Right renal cortex interstitium (tissue), 3 donors: ENCODE results near the gene GBE1. TPM values are rescaled to one million over a fixed set of nuclear protein-coding genes. Genes with fewer than 3 reads are reported as not detected.
"Not testable (repeated sequence)": the region's sequence is repeated elsewhere in the genome, so short reads cannot be mapped to it uniquely, and the experiment has no call there.

Experiments
- DNase-seq, 3 donors: peaks; one replicate each; pipeline ENCODE4 v3.0.0-alpha.2; 2013; ENCODE audit warnings: low read depth in 3 of 3, low spot score in 2 of 3
- polyA plus RNA-seq, 3 donors: library from polyadenylated mRNA; unstranded; fragments of 120-200 nt; gene quantifications; one replicate each; pipeline ENCODE4 v1.2.1, GENCODE V29; 2013; ENCODE audit not compliant: insufficient read length in 3 of 3

GBE1 gene
- polyA plus RNA-seq, 3 donors = 32.6 to 36.0 (median 33.6) TPM

DNA sequence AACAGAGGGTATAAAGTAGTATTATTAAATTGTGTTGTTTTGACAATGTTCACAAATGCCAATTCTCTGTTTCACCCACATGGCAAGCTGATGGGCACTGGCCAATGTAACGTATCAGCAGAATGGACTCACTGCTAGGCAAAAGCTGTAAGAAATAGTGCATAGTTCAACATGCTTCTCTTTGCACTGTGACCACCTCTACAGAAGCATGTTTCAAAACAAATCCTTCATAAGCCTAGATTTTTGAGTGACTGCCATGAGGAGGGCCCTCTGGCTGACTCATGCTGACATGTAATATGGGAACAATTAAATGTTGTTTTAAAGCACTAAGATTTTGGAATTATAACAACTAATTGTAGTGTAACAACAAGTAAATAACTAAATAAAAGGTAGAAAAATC, 3.2 kb downstream of the GBE1 start:
- DNase-seq = no peak

DNA sequence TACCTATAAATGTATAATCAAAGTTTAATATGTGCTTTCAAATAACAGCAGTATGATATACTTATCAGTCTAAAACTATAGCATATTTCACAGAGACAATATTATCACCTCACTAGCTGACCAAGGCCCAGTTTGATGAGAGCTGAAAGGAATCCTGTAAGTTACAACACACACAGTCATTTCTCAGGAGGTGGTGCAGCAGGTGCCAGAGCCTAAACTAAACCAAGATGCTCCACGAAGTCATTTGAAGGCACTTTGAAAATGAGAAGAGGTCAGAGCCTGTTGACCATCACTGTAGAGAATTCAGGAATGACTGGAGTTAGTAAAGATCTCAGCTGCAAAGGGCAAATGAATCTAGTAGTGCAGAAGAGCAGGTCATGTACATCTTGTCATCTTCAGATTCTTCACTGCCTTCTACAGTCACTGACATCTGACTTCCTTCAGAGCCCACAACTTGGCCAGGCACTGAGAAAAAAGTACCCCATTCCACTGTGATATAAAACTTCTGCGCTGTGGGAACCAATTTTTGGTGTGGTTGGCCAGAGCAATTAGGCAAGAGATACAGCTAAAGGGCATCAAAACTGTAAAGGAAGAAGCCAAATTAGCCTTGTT, 7.9 kb downstream of the GBE1 start:
- no peak for DNase-seq

DNA sequence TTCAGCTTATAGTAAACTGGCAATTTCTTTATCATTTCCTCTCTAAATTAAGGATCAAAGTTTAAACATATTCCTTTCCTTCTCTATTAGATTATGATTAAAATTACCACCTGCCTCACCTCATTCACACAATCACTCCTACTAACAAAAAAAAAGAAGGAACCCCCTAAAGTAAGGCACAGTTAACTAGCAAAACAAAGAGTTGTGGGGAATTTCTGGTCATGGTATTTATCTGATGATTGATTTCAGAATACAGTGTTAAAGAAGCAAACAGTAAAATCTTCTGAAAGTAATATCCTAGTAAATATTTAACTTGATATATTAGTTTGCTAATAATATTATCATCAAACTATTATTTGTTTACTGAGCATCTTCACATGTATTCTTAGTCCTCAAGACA, 8.8 kb downstream of the GBE1 start:
- no peak for DNase-seq

DNA sequence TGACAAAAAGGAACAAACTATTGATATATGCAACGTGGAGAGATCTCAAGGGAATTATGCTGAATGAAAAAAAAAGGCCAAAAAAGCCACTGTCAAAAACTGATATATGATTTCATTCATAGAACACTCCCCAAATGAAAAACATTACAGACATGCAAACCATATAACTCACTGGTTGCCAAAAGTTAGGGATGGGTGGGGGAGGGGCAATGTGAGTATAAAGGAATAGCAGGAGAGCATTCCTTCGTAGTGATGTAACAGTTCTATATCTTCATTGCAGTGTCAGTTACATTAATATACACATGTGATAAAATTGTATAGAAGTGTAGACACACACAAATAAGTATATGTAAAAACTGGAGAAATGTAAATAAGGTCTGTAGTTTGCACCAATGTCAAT, 12.2 kb downstream of the GBE1 start:
- no peak for DNase-seq

DNA sequence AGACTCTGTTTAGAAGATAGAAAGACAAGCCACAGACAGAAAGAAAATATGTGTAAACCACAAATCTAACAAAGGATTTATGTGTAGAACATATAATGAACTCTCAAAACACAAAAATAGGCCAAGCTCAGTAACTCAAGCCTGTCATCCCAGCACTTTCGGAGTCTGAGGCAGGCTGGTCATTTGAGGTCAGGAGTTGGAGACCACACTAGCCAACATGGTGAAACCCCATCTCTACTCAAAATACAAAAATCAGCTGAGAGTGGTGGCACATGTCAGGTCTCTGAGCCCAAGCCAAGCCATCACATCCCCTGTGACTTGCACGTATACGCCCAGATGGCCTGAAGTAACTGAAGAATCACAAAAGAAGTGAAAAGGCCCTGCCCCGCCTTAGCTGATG, 14.2 kb downstream of the GBE1 start:
- not testable (repeated sequence) for DNase-seq

DNA sequence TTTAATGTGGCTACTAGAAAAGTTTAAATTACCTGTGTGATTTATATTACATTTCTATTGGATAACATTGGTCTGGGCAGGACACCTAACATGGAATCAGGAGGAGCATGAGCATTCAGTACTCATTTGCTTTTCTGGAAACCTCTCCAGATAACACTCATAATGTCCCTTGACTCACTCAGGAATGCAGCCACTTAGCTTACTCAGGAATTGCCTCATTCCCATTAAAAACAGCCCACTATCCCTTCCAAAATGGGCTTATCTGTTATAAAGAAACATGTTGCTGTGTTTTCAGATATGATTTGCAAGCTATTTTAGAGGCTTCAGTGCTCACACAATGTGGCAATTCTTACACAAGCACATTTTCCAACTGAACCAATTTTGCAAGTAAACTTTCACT, 17.1 kb downstream of the GBE1 start:
- no peak for DNase-seq

DNA sequence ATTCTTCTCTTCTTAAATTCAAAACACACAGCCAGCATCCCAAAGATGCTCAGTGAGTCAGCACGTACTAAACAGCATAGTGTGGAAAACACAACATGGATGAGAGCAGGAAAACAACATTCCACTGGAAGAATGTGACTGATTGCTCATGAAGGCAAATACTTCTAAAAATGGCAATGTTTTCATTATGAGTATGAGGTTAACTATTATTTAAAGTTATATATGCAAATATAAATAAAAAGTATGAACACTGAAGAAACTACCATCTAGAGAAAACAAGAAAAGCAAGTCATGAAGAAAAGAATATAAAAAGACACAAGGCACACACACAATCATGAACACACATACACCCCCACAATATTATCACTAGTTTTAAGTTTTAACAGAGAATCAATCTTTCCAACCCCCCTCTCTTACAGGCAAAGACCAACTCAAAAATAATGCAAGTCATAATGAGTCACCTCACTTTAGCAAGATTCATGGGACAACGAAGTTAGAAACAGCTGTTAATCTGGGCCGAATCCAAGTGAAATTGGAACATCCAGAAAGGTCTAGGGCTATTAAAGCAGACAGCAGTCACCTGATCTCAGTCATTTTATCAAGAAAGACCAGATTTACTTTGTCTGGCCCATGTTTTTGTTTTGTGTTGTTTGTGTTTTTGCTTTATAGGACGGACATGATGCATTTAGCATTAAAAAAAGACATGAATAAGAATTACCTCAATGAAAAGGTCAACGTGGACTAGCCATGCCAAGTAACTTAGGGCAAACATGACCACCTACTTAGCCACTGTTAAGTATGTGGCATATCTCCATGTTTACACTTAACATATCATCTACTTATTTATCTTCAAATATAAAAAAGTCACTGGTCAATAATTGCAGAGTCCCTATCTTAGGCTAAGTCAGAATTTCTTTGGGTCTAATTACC, 18.1 kb downstream of the GBE1 start:
- DNase-seq = no peak

DNA sequence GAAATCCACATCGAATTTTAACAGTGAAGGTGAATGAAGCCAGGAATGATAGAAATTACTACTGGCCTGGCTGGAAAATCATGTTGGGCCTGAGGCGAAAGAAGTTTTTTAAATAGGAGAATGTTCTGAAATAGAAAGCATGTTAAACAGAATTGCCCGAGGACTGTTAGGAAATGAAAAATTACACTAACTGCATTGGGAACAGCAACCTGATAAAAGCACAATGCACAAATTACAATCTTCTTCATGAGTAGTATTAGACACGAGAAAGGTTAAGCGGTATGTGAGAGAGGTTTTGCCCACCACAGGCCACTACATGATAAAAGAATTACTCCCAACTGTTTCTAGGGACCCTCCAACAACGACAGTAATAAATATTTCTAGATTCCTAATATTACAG, 18.9 kb downstream of the GBE1 start:
- DNase-seq = no peak

DNA sequence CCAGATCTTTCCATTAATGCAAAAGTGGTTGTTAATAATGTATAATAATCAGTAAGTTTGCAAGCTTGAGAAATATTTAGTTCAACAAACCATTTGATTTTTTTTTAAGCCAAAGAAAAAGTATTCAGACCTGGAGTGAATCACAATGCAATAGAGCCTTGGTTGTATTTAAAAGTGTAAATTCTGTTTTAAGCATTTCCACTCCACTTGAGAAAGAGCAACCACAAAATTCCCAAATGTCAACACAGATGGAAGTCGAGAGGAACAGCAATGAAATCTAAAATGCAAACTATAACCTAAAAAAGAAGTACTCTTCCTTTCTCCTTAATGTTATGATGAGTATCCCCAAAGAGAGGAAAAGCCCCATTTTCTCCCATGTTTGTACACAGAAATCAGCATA, 20.2 kb downstream of the GBE1 start:
- no peak for DNase-seq

DNA sequence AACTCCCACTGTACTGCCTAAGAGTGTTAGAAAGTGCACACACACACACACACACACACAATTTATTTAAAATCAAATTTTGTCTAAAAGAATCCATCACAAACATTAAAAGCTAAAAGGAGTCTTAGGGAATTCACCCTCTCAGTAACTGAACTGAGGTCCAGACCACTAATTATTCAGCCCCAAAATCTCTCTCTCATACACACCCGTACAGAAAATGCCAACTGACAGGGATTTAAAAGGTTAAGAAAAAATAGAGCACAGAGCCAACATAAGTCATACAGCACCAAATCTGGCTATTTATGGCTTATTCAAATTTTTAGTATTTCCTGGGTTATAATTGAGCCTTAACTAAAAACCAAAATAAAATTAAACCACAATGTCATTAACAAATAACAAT, 20.7 kb downstream of the GBE1 start:
- DNase-seq = no peak

DNA sequence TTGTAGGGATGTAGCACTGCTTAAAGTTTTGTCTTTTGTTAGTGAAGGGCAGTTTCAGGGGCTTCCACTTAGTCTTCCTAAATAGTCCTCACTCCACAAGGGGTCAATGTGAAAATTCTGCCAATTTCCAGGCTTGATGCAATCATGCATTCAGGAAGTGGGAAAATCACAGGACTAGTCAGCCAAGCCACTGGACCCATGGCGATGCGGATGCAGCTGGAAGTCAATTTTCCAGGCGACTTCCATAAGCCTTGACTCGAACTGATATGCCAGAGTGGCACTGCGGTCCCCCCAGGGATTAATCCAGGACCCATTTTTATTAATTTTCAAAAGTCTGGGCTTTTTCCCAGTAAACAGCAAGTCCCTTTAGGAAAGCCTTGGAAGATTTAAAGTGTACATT, 26.1 kb downstream of the GBE1 start:
- DNase-seq = no peak

DNA sequence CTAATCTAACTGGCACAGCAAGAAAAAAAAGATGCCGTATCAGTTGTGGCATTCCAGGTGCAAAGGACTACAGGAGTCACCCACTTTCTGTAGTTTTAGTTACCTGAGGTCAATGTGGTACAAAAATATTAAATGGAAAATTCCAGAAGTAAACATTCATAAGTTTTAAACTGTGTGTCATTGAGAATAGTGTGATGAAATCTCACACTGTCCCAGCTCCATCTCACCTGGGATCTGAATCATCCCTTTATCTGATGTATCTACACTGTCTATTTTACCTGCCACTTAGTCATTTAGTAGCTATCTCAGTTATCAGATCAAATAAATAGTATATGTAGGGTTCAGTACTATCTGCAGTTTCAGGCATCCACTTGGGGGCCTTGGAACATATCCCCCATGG, 26.7 kb downstream of the GBE1 start:
- DNase-seq = no peak

DNA sequence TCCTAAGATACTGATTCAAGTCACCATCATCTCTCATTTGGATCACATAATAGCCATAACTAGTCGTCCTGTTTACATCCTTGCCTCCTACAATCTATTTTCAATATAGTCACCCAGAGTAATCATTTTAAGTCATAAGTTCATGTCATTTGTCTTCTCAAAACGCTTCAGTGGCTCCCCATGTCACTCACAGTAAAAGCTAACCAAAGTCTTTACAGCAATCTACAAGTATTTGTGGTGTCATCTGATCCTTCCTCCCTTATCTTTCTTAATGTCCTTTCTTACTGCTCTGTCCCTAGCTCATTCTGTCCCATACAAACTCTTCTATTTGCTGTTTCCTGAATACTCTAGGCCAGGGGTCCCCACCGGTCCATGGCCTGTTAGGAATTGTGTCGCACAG, 28.8 kb downstream of the GBE1 start:
- no peak for DNase-seq

DNA sequence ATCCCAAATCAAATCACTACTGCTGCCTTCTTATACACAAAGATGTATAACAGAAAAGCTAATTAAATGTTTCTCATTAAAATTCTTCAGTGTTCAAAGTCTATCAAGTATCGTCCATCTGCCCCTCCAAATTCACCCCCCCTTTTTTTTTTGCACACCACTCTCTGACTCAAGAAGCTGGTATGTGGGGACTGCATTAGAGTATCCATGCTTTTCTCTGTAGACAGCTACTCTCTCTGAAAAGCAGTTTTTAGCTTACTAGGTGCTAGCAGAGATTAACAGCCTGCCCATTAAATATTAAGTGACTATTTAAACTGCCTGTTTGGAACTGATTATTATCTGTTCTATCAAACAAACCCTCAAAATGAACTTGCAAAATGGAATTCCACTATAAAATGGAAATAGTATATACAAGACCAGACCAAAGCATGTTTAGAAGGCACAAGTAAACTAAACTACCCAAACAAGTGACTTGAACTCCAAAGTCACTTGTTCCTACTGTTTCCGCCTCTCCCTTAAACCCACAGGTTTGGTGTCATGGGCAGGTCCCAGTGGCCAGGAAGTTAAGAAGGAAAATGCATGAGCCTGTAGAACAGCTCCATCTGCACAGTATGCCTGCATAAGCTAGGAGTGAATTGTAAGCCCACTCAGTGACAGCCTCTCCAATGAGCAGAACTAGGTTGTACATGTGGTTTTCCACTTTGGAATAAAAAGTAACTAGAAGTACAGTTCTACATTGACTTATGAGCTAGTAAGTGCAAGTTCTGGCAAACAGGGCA, 32.5 kb downstream of the GBE1 start:
- DNase-seq = no peak

DNA sequence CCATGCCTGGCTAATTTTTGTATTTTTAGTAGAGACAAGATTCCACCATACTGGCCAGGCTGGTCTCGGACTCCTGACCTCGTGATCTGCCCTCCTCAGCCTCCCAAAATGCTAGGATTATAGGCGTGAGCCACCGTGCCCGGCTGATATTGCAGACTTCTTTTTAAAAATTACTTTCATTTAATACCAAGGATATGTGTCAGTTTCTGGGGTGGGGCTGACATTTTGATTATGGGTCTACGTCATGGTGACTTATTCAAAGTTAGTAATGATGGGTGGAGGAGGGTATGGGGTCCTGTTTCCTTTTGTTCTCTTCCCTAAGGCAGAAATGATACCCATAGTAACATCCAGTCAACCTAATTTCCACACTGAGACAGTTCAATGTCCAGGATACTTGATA, 34.7 kb downstream of the GBE1 start:
- DNase-seq = no peak

DNA sequence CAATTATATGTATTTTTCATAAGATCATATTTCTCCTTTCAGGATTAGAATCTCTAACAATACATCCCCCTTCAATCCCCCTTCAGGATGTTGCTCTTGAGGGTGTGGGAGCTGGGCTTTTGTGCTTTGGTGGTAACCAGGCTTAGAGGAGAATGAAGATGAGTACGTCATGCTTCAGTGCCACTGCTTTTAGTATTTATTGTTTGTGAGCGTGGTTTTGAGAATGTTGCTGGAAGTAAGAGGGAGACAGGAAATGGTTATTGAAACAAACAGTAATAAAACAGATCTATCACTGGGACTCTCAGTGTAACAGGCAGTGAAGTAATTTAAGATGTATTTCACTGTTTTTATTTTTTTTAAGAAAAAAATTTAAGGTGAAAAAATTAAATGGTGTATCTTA, 35.3 kb downstream of the GBE1 start:
- no peak for DNase-seq

DNA sequence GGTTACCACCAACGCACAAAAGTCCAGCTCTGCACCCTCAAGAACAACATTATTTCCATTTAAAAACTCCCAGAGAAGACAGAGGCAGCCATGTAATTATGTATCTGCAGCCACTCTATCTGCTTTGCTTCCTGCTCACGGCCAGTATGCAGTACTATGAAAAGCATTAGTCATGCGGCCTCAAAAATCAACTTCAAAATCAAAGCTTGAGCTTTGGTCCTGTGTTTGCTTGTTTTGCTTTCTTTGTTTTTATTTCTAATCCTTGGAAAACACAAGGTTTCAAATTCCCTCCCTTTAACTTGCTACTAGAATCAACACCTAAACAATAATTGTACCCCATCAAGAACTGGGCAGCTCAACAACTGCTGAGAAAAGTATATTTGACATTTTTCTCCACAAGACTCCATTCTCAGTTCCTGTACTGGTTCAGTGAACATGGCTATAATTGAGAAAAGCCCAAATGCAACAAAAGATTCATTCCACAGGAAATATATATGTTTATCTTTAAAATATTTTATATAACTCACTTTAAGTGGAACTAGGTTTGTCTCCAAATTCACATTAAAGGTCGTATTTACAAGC, 37.6 kb downstream of the GBE1 start:
- DNase-seq = no peak

DNA sequence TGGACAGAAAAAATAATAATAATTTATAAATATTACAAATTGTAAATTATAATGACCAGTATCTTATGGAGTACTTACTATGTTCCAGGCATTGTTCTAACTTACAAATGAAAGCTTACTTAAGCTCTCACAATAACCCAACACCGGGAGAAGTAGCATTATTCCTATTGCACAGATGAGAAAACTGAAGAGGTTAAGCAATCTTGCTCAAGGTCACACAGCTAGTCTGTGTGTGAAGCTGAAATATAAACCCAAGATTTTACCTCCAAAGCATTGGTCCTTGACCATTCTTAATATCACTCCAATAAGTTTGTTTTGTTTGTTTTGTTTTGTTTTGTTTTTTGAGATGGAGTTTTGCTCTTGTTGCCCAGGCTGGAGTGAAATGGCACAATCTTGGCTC, 43.1 kb downstream of the GBE1 start:
- no peak for DNase-seq

DNA sequence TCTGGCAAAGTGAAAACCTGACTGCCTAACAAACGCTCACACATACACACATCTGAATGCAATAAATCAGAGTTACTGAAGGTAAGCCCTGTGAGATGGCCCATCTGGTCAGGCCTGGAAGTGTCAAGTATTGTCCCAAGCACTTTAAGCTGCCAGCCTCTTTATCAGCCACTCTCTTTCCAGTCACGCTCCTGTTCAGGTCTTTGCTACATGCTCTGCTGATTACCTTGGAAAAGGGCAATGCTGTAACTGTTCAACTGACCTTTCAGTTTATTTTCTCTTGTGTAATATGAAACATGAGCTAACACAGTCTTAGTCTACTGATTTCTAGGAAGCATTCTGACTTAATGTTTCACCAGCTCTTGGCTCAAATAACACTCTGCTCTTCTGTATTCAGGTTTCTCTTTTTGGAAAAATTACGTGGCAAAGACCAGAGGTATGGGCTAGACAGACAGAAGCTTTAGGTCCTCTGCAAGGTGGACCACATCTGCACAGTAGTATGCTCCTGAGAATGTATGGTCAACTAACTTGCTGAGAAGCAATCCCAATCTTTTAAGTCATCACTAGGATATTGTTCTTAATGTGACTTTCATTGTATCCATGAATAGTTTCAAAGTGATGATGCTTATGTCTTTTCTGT, 44.5 kb downstream of the GBE1 start:
- peak; percentile 41 to 54 (median 43) for DNase-seq

DNA sequence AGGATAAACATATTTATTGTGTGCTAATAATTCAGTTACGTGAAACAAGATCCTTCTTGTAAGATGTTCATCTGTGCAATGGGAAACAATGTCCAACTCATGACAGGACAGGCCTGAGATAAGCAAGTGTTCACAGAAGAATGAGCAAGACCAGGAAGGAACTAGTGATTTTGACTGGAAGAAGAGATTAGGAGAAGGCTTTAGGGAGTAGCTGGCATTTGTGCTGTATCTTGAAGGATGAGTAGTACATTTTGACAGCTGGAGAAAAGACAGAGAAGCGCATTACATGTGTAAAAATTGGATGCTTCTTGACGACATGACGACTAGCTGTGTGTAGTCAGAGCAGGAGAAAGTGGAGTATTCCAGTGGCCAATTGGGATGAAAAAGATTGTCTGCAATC, 48.4 kb downstream of the GBE1 start:
- no peak for DNase-seq

DNA sequence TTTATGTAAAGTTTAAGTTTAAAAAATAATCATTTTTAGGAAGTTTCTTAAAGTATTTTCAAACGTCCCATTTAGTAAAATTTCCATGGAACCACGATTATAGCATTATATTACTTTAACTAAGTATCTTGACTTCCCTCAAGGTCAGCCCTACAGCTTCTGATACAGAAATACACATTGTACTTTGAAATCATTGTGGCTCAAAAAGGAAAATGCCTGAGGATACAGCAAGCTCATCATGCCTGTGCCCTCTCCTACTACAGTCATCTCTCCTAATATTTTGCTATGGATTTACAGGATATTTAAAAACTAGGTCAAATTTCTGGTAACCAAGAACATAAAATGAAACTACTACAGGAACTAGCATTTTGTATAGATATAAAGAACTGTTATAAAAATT, 51.8 kb downstream of the GBE1 start:
- DNase-seq = no peak
